MCF 10A (cell line): Measurements from ENCODE around the gene TSPAN16. TPM values are rescaled to one million over a fixed set of nuclear protein-coding genes. Genes with fewer than 3 reads are reported as not detected.
"Not testable (repeated sequence)": the region's sequence is repeated elsewhere in the genome, so short reads cannot be mapped to it uniquely, and the experiment has no call there.

Source experiments
- BruUV-seq: library from RNA; stranded (reverse); fragments of 400-500 nt; replicated peaks from 2 replicates; lab custom pipeline; 2021; lab: Mats Ljungman, UMichigan
- CTCF ChIA-PET: fragments of 300-600 bp; sonication (Branson Sonifier 250); formaldehyde crosslinking; extraction: SDS; loops from one replicate; lab custom pipeline; 2021; ENCODE audit warnings: antibody characterized with exemption, inconsistent platforms; lab: Yijun Ruan, JAX
- POLR2A ChIA-PET: fragments of 300-600, 350-650 bp; sonication (Branson Sonifier 250); formaldehyde crosslinking; extraction: SDS; loops from one replicate; lab custom pipeline; 2020; ENCODE audit warnings: antibody characterized with exemption, inconsistent platforms; lab: Yijun Ruan, JAX
- DNase-seq: peaks from one replicate; pipeline ENCODE4 v3.0.0-alpha.2; 2018; ENCODE audit not compliant: unreplicated experiment
- H3K27ac Mint-ChIP-seq: one replicate; pipeline ENCODE4 v1.8.0; 2022; ENCODE audit warnings: mild to moderate bottlenecking, low read depth, mixed read lengths; ENCODE audit not compliant: unreplicated experiment
- H3K27me3 Mint-ChIP-seq: one replicate; pipeline ENCODE4 v1.8.0; 2022; ENCODE audit warnings: mixed read lengths; ENCODE audit not compliant: insufficient read depth, unreplicated experiment
- H3K36me3 Mint-ChIP-seq: one replicate; pipeline ENCODE4 v1.8.0; 2022; ENCODE audit warnings: mild to moderate bottlenecking, moderate library complexity, mixed read lengths; ENCODE audit not compliant: insufficient read depth, unreplicated experiment
- H3K4me1 Mint-ChIP-seq: one replicate; pipeline ENCODE4 v1.8.0; 2022; ENCODE audit warnings: mixed read lengths; ENCODE audit not compliant: insufficient read depth, unreplicated experiment
- H3K4me3 Mint-ChIP-seq: one replicate; pipeline ENCODE4 v1.8.0; 2022; ENCODE audit warnings: mild to moderate bottlenecking, moderate library complexity, mixed read lengths; ENCODE audit not compliant: unreplicated experiment
- H3K9me3 Mint-ChIP-seq: one replicate; pipeline ENCODE4 v1.8.0; 2022; ENCODE audit warnings: mixed read lengths; ENCODE audit not compliant: unreplicated experiment
- intact Hi-C: fragments of 100-400 bp; cut with micrococcal nuclease; formaldehyde crosslinking; loops from 2 replicates; pipeline ENCODE4 v1.14.1; 2022
- total RNA-seq: library from RNA; stranded (reverse); gene quantifications from 2 replicates; pipeline ENCODE4 v1.2.3, GENCODE V29; 2022
- TF ChIP-seq, protein P1 (sequence below): fragments of 200-600 bp; IDR thresholded peaks from one replicate; pipeline ENCODE4 v1.8.0; 2022; ENCODE audit warnings: antibody characterized with exemption, mild to moderate bottlenecking; ENCODE audit not compliant: unreplicated experiment

TSPAN16 gene
- total RNA-seq, 1 experiment from 2014 or later, result not detected

DNA sequence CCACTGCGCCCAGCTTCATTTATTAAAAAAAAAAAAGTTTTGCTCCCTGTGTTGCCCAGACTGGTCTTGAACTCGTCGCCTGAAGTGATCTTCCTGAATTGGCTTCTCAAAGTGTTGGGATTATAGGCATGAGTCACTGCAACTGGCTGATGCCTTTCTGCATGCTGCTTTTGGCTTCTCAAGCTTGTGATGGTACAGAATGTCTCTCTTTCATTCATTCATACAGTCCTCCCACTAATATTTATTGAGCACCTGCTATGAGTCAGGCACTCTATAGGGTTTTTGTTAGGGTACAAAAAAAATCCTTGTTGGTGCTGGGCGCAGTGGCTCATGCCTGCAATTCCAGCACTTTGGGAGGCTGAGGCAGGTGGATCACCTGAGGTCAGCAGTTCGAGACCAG, 9.0 kb downstream of the TSPAN16 start:
- no peak for DNase-seq
- POLR2A ChIA-PET, result interaction anchor here (0.9 to 1.8 kb wide), 2 partner anchors 34 to 76 kb away, joined by 3 to 5 read pairs; no protein-coding TSS in a partner anchor
- Mint-ChIP-seq H3K36me3 (no peaks in the 10 kb centered on the region), H3K9me3 (no peaks in the 10 kb centered on the region), H3K4me3 (no peak overlapping the region), H3K4me1 (no peaks in the 10 kb centered on the region), H3K27me3 (no peaks in the 10 kb centered on the region), H3K27ac (no peak overlapping the region)
- intact Hi-C loops, result no loop called here
- no TSS peak for BruUV-seq
- CTCF ChIA-PET, result interaction anchor here (0.7 to 1.9 kb wide), 4 partner anchors 10 to 130 kb away, joined by 3 to 9 read pairs (median 3); partner anchors contain the start of gene PRKCSH
- TF ChIP-seq, protein P1, sequence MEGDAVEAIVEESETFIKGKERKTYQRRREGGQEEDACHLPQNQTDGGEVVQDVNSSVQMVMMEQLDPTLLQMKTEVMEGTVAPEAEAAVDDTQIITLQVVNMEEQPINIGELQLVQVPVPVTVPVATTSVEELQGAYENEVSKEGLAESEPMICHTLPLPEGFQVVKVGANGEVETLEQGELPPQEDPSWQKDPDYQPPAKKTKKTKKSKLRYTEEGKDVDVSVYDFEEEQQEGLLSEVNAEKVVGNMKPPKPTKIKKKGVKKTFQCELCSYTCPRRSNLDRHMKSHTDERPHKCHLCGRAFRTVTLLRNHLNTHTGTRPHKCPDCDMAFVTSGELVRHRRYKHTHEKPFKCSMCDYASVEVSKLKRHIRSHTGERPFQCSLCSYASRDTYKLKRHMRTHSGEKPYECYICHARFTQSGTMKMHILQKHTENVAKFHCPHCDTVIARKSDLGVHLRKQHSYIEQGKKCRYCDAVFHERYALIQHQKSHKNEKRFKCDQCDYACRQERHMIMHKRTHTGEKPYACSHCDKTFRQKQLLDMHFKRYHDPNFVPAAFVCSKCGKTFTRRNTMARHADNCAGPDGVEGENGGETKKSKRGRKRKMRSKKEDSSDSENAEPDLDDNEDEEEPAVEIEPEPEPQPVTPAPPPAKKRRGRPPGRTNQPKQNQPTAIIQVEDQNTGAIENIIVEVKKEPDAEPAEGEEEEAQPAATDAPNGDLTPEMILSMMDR, result no peak

DNA sequence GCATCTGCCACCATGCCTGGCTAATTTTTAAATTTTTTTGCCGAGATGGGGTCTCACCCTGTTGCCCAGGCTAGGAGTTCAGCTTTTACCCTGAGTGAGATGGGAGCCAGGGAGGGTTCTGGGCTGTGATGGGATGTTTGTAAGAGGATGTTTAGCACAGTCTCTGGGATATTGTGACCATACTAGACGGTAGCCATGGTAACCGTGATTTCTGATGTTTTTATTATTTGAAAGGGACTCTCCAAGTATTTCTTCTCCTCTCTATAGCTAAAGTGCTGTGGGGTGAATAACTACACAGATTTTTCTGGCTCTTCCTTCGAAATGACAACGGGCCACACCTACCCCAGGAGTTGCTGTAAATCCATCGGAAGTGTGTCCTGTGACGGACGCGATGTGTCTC, 10.4 kb downstream of the TSPAN16 start:
- intact Hi-C loops, result no loop called here
- no TSS peak for BruUV-seq
- TF ChIP-seq, protein P1, result no peak
- no peak overlapping the region for H3K4me3 Mint-ChIP-seq
- no peaks in the 10 kb centered on the region for H3K36me3 Mint-ChIP-seq
- ChIA-PET POLR2A (interaction anchor here (0.8 to 1.8 kb wide), 2 partner anchors 9 to 13 kb away, joined by 3 to 5 read pairs; no protein-coding TSS in a partner anchor), CTCF (interaction anchor here (0.6 to 1.9 kb wide), 3 partner anchors 12 to 292 kb away, joined by 3 to 9 read pairs (median 4); no protein-coding TSS in a partner anchor)
- H3K4me1 Mint-ChIP-seq, result no peaks in the 10 kb centered on the region
- H3K27me3 Mint-ChIP-seq, result no peaks in the 10 kb centered on the region
- H3K9me3 Mint-ChIP-seq, result no peaks in the 10 kb centered on the region
- no peak overlapping the region for H3K27ac Mint-ChIP-seq
- no peak for DNase-seq

DNA sequence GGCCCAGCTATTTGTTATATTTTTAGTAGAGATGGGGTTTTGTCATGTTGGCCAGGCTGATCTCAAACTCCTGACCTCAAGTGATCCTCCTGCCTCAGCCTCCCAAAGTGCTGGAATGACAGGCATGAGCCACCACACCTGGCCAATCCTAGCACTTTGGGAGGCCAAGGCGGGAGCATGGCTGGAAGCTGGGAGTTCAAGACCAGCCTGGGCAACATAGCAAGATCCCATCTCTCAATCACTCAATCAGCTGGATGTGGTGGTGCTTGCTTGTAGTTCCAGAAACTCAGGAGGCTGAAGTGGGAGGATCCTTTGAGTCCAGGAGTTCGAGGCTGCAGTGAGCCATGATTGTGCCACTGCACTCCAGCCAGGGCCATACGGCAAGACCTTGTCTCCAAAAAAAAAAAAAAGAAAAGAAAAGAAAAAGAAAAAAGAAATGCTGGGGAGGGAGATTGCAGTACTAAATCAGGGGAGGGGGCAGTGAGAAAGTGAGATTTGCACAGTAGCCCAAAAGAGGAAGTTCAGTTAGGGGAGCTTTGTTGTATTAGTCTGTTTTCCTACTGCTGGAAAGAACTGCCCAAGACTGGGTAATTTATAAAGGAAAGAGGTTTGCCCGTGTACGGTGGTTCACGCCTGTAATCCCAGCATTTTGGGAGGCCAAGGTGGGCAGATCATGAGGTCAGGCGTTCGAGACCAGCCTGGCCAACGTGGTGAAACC, 24.5 kb downstream of the TSPAN16 start:
- Mint-ChIP-seq H3K36me3 (peaks cover 40% of the 10 kb centered on the region), H3K4me1 (peaks cover 17% of the 10 kb centered on the region)
- intact Hi-C loops, H3K4me3 Mint-ChIP-seq, H3K27me3 Mint-ChIP-seq, H3K9me3 Mint-ChIP-seq, CTCF ChIA-PET, BruUV-seq, DNase-seq, H3K27ac Mint-ChIP-seq: not testable (repeated sequence)
- POLR2A ChIA-PET, result interaction anchor here (0.5 to 2.8 kb wide), 6 partner anchors 10 to 123 kb away, joined by 3 to 13 read pairs (median 6); partner anchors contain the start of genes CCDC159, RAB3D and TMEM205

DNA sequence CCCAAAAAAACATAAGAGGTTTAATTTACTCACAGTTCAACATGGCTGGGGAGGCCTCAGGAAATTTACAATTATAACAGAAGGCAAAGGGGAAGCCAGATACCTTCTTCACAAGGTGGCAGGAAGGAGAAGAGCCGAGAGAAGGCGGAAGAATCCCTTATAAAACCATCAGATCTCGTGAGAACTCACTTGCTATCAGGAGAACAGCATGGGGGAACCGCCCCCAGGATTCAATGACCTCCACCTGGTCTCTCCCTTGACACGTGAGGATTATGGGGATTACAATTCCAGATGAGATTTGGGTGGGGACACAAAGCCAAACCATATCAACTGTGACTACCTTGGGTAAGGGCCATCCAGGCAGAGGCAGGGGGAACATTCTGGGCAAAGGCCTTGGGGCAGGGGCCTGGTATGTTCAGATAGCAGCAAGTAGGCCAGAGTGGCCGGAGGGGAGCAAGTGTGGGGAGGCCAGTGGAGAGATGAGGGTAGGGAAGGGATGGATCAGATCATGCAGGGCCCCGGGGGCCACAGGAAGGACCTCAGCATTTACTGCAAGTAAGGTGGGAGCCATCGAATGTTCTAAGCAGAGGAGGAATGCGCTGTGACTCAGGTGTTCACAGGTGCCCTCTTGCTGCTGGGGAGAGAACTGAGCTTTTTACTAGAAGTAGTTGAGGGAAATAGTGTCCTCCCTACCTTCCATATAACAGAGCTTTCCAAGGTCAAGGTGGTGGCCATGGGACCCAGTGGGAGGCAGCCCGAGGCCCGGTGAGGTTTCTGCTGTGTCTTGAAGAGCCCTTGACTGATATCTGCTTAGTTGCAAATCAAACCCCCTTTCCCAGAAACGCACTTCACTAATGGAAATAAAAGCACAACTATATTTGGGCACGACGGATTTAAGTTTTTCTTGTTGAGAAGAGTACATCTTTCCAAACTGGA, 25.5 kb downstream of the TSPAN16 start:
- CTCF ChIA-PET, result interaction anchor here (0.6 to 1.4 kb wide), 2 partner anchors 25 to 367 kb away, joined by 3 to 5 read pairs; partner anchors contain the start of genes CCDC159 and TMEM205
- no TSS peak for BruUV-seq
- Mint-ChIP-seq H3K36me3 (peaks cover 40% of the 10 kb centered on the region), H3K4me3 (no peak overlapping the region), H3K9me3 (no peaks in the 10 kb centered on the region), H3K27me3 (no peaks in the 10 kb centered on the region), H3K4me1 (peaks cover 17% of the 10 kb centered on the region), H3K27ac (no peak overlapping the region)
- TF ChIP-seq, protein P1, result no peak
- POLR2A ChIA-PET, result interaction anchor here (0.7 to 4.8 kb wide), 3 partner anchors 11 to 24 kb away, joined by 3 to 33 read pairs (median 7); partner anchors contain the start of genes CCDC159, RAB3D and TMEM205
- intact Hi-C loops, result no loop called here
- DNase-seq, result no peak
